IMR-90 (cell line): ENCODE data around the gene WBP2. TPM values are rescaled to one million over a fixed set of nuclear protein-coding genes. Genes with fewer than 3 reads are reported as not detected.

Source experiments
- ATAC-seq: fragments of 200-7000 bp; cut with Tn5 transposase; 2 replicates; pipeline ENCODE4 v1.9.1; 2020; ENCODE audit warnings: low read depth, mild to moderate bottlenecking, moderate library complexity
- BruUV-seq: library from RNA; stranded (reverse); fragments of 400-500 nt; replicated peaks from 2 replicates; lab custom pipeline; 2021; lab: Mats Ljungman, UMichigan
- CTCF ChIA-PET: fragments of 300-600 bp; formaldehyde crosslinking; extraction: SDS; loops from one replicate; lab custom pipeline; 2021; ENCODE audit warnings: antibody characterized with exemption; lab: Yijun Ruan, JAX
- POLR2A ChIA-PET: fragments of 300-600 bp; sonication (Branson Sonifier 250); formaldehyde crosslinking; loops from one replicate; lab custom pipeline; 2022; ENCODE audit warnings: antibody characterized with exemption; ENCODE audit not compliant: unreplicated experiment; lab: Charles Lee
- DNase-seq: peaks from one replicate; pipeline ENCODE4 v3.0.0; 2013
- H2AFZ ChIP-seq: replicated peaks from 2 replicates; pipeline ENCODE3; 2013; ENCODE audit warnings: low read length, mild to moderate bottlenecking; ENCODE audit not compliant: poor library complexity
- H2AK5ac ChIP-seq: 2 replicates; pipeline ENCODE4 v1.6.1; 2013; ENCODE audit warnings: low read depth, low read length, inconsistent platforms
- H2AK9ac ChIP-seq: replicated peaks from 2 replicates; pipeline ENCODE3; 2013; ENCODE audit warnings: mild to moderate bottlenecking, low read depth, low read length, moderate library complexity; ENCODE audit not compliant: poor library complexity
- H2BK120ac ChIP-seq: 2 replicates; pipeline ENCODE4 v1.6.1; 2013; ENCODE audit warnings: low read depth, low read length, inconsistent platforms
- H2BK15ac ChIP-seq: 3 replicates; pipeline ENCODE4 v1.6.1; 2013; ENCODE audit warnings: low read depth, low read length, inconsistent platforms
- H2BK20ac ChIP-seq: 2 replicates; pipeline ENCODE4 v1.6.1; 2013; ENCODE audit warnings: low read depth, mild to moderate bottlenecking, inconsistent platforms, low read length, moderate library complexity
- H2BK5ac ChIP-seq: 2 replicates; pipeline ENCODE4 v1.6.1; 2013; ENCODE audit warnings: mild to moderate bottlenecking, low read depth, low read length, inconsistent platforms; ENCODE audit not compliant: poor library complexity, severe bottlenecking
- H3K14ac ChIP-seq: replicated peaks from 2 replicates; pipeline ENCODE4 v1.6.1; 2013; ENCODE audit warnings: low read depth, low read length, inconsistent platforms
- H3K18ac ChIP-seq: 2 replicates; pipeline ENCODE4 v1.6.1; 2013; ENCODE audit warnings: low read depth, low read length, control low read depth
- H3K23ac ChIP-seq: 2 replicates; pipeline ENCODE4 v1.6.1; 2013; ENCODE audit warnings: low read depth, low read length, inconsistent platforms
- H3K27ac ChIP-seq: 2 replicates; pipeline ENCODE4 v1.5.1; 2013; ENCODE audit warnings: mild to moderate bottlenecking, control low read depth, low read length; ENCODE audit not compliant: insufficient read depth
- H3K27me3 ChIP-seq: 2 replicates; pipeline ENCODE4 v1.6.1; 2013; ENCODE audit warnings: low read length; ENCODE audit not compliant: control insufficient read depth, insufficient read depth
- H3K36me3 ChIP-seq: 2 replicates; pipeline ENCODE4 v1.6.1; 2013; ENCODE audit warnings: low read length, mixed read lengths; ENCODE audit not compliant: control insufficient read depth, insufficient read depth
- H3K4ac ChIP-seq: 2 replicates; pipeline ENCODE4 v1.6.1; 2013; ENCODE audit warnings: low read depth, low read length, inconsistent platforms
- H3K4me1 ChIP-seq: 2 replicates; pipeline ENCODE4 v1.6.1; 2013; ENCODE audit warnings: low read length, mixed read lengths; ENCODE audit not compliant: control insufficient read depth, insufficient read depth
- H3K4me2 ChIP-seq: 2 replicates; pipeline ENCODE4 v1.6.1; 2013; ENCODE audit warnings: low read depth, mild to moderate bottlenecking, control low read depth, low read length, moderate library complexity
- H3K4me3 ChIP-seq: 2 replicates; pipeline ENCODE4 v1.5.1; 2013; ENCODE audit warnings: low read depth, mild to moderate bottlenecking, control low read depth, low read length, moderate library complexity; ENCODE audit not compliant: insufficient read depth
- H3K56ac ChIP-seq: 2 replicates; pipeline ENCODE4 v1.6.1; 2013; ENCODE audit warnings: low read length, inconsistent platforms; ENCODE audit not compliant: insufficient read depth; ENCODE audit errors: extremely low read depth
- H3K79me1 ChIP-seq, 2 experiments: 2 replicates each; pipeline ENCODE4 v1.6.1; 2013; ENCODE audit warnings: low read length in 2 of 2, inconsistent platforms in 1 of 2, low read depth in 1 of 2
- H3K9ac ChIP-seq: 2 replicates; pipeline ENCODE4 v1.6.1; 2013; ENCODE audit warnings: low read depth, low read length, control low read depth
- H3K9me1 ChIP-seq: 2 replicates; pipeline ENCODE4 v1.6.1; 2013; ENCODE audit warnings: low read length, inconsistent platforms; ENCODE audit not compliant: insufficient read depth
- H3K9me3 ChIP-seq: 2 replicates; pipeline ENCODE4 v1.6.1; 2013; ENCODE audit warnings: low read length; ENCODE audit not compliant: control insufficient read depth, insufficient read depth
- H4K20me1 ChIP-seq: 2 replicates; pipeline ENCODE4 v1.6.1; 2013; ENCODE audit warnings: low read length, inconsistent platforms; ENCODE audit not compliant: insufficient read depth
- H4K5ac ChIP-seq: 2 replicates; pipeline ENCODE4 v1.6.1; 2013; ENCODE audit warnings: mild to moderate bottlenecking, low read depth, low read length, control low read depth
- H4K8ac ChIP-seq, 2 experiments: 2 replicates each; pipeline ENCODE4 v1.6.1; 2013; ENCODE audit warnings: low read depth in 2 of 2, low read length in 2 of 2, control low read depth in 1 of 2, inconsistent platforms in 1 of 2
- H4K91ac ChIP-seq: 2 replicates; pipeline ENCODE4 v1.6.1; 2013; ENCODE audit warnings: low read depth, low read length, inconsistent platforms; ENCODE audit not compliant: insufficient read depth
- BHLHE40 ChIP-seq: fragments of 150-350 bp; IDR thresholded peaks from 2 replicates; pipeline ENCODE4 v1.6.1; 2016; ENCODE audit warnings: mild to moderate bottlenecking, low read depth, low read length
- CEBPB ChIP-seq: IDR thresholded peaks from 2 replicates; pipeline ENCODE4 v1.6.1; 2012; ENCODE audit warnings: low read depth, low read length, improper control_type of control experiment
- CHD1 ChIP-seq: IDR thresholded peaks from 2 replicates; pipeline ENCODE4 v1.6.1; 2012; ENCODE audit warnings: low read depth, low read length, improper control_type of control experiment
- CTCF ChIP-seq: conservative IDR thresholded peaks from 2 replicates; pipeline ENCODE4 v1.5.1; 2012; ENCODE audit warnings: mild to moderate bottlenecking, low read depth, low read length, improper control_type of control experiment
- ELK1 ChIP-seq: fragments of 150-350 bp; IDR thresholded peaks from 2 replicates; pipeline ENCODE4 v1.6.1; 2016; ENCODE audit warnings: low read depth, mild to moderate bottlenecking, low read length, moderate library complexity, borderline replicate concordance
- FOS ChIP-seq: fragments of 150-350 bp; IDR thresholded peaks from 2 replicates; pipeline ENCODE4 v1.6.1; 2016; ENCODE audit warnings: low read depth, low read length
- MAFK ChIP-seq: IDR thresholded peaks from 2 replicates; pipeline ENCODE4 v1.6.1; 2012; ENCODE audit warnings: low read depth, low read length, improper control_type of control experiment
- MAZ ChIP-seq: IDR thresholded peaks from 2 replicates; pipeline ENCODE4 v1.6.1; 2012; ENCODE audit warnings: low read depth, mild to moderate bottlenecking, low read length, improper control_type of control experiment, moderate library complexity, borderline replicate concordance
- MXI1 ChIP-seq: IDR thresholded peaks from 2 replicates; pipeline ENCODE4 v1.6.1; 2012; ENCODE audit warnings: low read depth, mild to moderate bottlenecking, low read length, moderate library complexity, borderline replicate concordance
- POLR2A ChIP-seq: IDR thresholded peaks from 2 replicates; pipeline ENCODE4 v1.6.1; 2012; ENCODE audit warnings: mild to moderate bottlenecking, low read depth, low read length
- RCOR1 ChIP-seq: IDR thresholded peaks from 2 replicates; pipeline ENCODE4 v1.6.1; 2012; ENCODE audit warnings: mild to moderate bottlenecking, low read length, improper control_type of control experiment; ENCODE audit not compliant: insufficient replicate concordance
- RFX5 ChIP-seq: IDR thresholded peaks from 2 replicates; pipeline ENCODE4 v1.8.0; 2012; ENCODE audit warnings: low read depth, mild to moderate bottlenecking, low read length, moderate library complexity
- SMC3 ChIP-seq: fragments of 150-350 bp; IDR thresholded peaks from 2 replicates; pipeline ENCODE4 v1.6.1; 2016; ENCODE audit warnings: low read depth, mild to moderate bottlenecking, antibody characterized with exemption, low read length, moderate library complexity
- USF2 ChIP-seq: fragments of 150-350 bp; IDR thresholded peaks from 2 replicates; pipeline ENCODE4 v1.6.1; 2017; ENCODE audit warnings: mild to moderate bottlenecking, antibody characterized with exemption, low read length, low read depth
- WGBS, 2 experiments: methylation state at CpG; one replicate each; pipeline versions ENCODE4 v1.1.5 to v1.1.7; 2013; ENCODE audit warnings: missing lambda C conversion rate in 2 of 2; ENCODE audit not compliant: insufficient read length in 1 of 2; ENCODE audit errors: extremely low coverage in 2 of 2; 5-methylcytosine and 5-hydroxymethylcytosine counted together
- dilution Hi-C: fragments of 300-500 bp; cut with HindIII; formaldehyde crosslinking; loops from one replicate; pipeline ENCODE4 v1.14.3; 2018; ENCODE audit warnings: low sequenced_read_pairs; ENCODE audit not compliant: unreplicated experiment
- in situ Hi-C: fragments of 300-500 bp; cut with MboI; formaldehyde crosslinking; loops from 3 replicates; pipeline ENCODE4 v1.14.3; 2019; ENCODE audit warnings: low sequenced_read_pairs, inconsistent platforms, mixed read lengths
- intact Hi-C: fragments of 100-400 bp; cut with micrococcal nuclease; formaldehyde crosslinking; loops from 2 replicates; pipeline ENCODE4 v1.10.0; 2022
- polyA plus RNA-seq, 3 experiments: library from polyadenylated mRNA; depleted of rRNA; stranded (reverse); fragments of >200 nt; gene quantifications; 2 replicates each; pipeline ENCODE4 v1.2.3, GENCODE V29; 2012; ENCODE audit warnings: low replicate concordance in 1 of 3
- total RNA-seq: library from RNA; depleted of rRNA; stranded (reverse); fragments of >200 nt; gene quantifications from 2 replicates; pipeline ENCODE4 v1.2.3, GENCODE V29; 2012

The WBP2 gene
- total and polyA plus RNA-seq, 2 of the 4 experiments (the other 2 are of a cell fraction), result 9.0 to 35.5 TPM

DNA sequence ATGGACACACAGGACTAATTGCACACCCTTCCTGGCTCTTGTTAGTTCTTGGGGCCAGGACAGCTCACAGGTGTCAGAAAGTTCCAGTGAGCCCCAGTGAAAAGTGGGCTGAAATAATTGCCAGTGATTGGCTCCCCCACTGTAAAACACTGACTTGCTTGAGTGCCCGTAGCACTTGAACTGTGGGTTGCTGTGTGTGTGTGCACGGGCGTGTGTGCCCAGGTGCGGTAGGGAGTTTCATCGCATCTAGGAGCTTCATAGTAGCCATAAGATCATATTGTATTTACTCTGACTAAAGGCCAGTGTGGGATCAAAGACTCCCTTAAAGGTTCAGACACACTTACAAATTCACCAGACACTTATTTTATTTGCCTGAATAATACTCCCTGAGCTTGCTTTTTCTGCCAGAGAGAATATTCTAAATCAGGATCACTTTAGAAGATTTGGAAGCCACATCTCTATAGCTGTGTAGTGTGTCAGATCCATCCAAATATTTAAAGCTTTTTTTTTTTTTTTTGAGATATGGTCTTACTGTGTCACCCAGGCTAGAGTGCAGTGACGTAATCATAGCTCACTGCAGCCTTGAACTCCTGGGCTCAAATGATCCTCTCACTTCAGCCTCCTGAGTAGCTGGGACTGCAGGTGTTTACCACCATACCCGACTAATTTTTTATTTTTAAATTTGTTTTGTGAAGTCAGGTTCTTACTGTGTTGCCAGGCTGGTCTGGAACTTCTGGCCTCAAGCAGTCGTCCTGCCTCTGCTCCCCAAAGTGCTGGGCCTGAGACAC, 59.1 kb downstream of the WBP2 start:
- no peak overlapping the region for H4K8ac ChIP-seq
- H3K4ac ChIP-seq, result no peak overlapping the region
- H4K5ac ChIP-seq, result no peak overlapping the region
- DNase-seq, result no peak
- no peak overlapping the region for H3K27ac ChIP-seq
- no peak for ATAC-seq
- no peak overlapping the region for H3K14ac ChIP-seq
- in situ Hi-C loops (no loop called here), dilution Hi-C loops (no loop called here), intact Hi-C loops (no loop called here)
- H3K4me2 ChIP-seq, result no peak overlapping the region
- H3K18ac ChIP-seq, result no peak overlapping the region
- no peak overlapping the region for H2BK5ac ChIP-seq
- no peak overlapping the region for H2BK15ac ChIP-seq
- H3K56ac ChIP-seq, result no peak overlapping the region
- H3K9ac ChIP-seq, result no peak overlapping the region
- ChIA-PET CTCF (interaction anchor here (0.7 to 1.0 kb wide), 3 partner anchors 19 to 42 kb away, joined by 3 to 5 read pairs (median 4); no protein-coding TSS in a partner anchor), POLR2A (no interaction called here)
- H3K79me1 ChIP-seq, result peaks cover 34 to 63% of the 10 kb centered on the region in 2 experiments
- no peaks in the 10 kb centered on the region; the same call in 1 of the 2 replicates for H4K20me1 ChIP-seq
- no peak overlapping the region for H2BK20ac ChIP-seq
- no peak overlapping the region for H4K91ac ChIP-seq
- no CpG with 5 or more reads among the region's 8 CpGs for WGBS, 2 experiments
- no peak overlapping the region for H3K23ac ChIP-seq
- TF ChIP-seq RFX5 (no peak), BHLHE40 (no peak), POLR2A (no peak), MAZ (no peak), USF2 (no peak), CTCF (no peak), ELK1 (no peak), RCOR1 (no peak), CHD1 (no peak), FOS (no peak), MXI1 (no peak), SMC3 (no peak), CEBPB (no peak), MAFK (no peak)
- no peak overlapping the region for H2AK9ac ChIP-seq
- H2AFZ ChIP-seq, result no peak overlapping the region
- H3K4me3 ChIP-seq, result no peak overlapping the region
- BruUV-seq, result no TSS peak
- H3K9me1 ChIP-seq, result peaks cover 2% of the 10 kb centered on the region; the same call in 1 of the 2 replicates
- H3K36me3 ChIP-seq, result peaks cover 27% of the 10 kb centered on the region
- H3K4me1 ChIP-seq, result peaks cover 1% of the 10 kb centered on the region; the same call in 1 of the 2 replicates
- no peaks in the 10 kb centered on the region for H3K27me3 ChIP-seq
- no peaks in the 10 kb centered on the region for H3K9me3 ChIP-seq
- no peak overlapping the region for H2BK120ac ChIP-seq
- no peak overlapping the region for H2AK5ac ChIP-seq
